Astrocyte (in vitro differentiated cells and primary cell): ENCODE results near the gene GABRA4. TPM values are rescaled to one million over a fixed set of nuclear protein-coding genes. Genes with fewer than 3 reads are reported as not detected.

Experiments used
- DNase-seq: peaks from one replicate; pipeline ENCODE4 v3.0.0-alpha.2; 2010; ENCODE audit warnings: low read depth
- FAIRE-seq: peaks from 2 replicates; lab custom pipeline; 2011; peaks lifted over from hg19 to GRCh38; lab: Jason Lieb, UNC
- H2AFZ ChIP-seq: 2 replicates; pipeline ENCODE4 v1.6.0; 2012; ENCODE audit warnings: low read depth, low read length, inconsistent platforms
- H3K27ac ChIP-seq: 2 replicates; pipeline ENCODE4 v1.5.1; 2011; ENCODE audit warnings: low read depth, low read length, inconsistent platforms
- H3K27me3 ChIP-seq: 2 replicates; pipeline ENCODE4 v1.6.0; 2011; ENCODE audit warnings: low read length, inconsistent platforms; ENCODE audit not compliant: insufficient read depth
- H3K36me3 ChIP-seq: 2 replicates; pipeline ENCODE4 v1.5.1; 2011; ENCODE audit warnings: low read length, inconsistent platforms; ENCODE audit not compliant: insufficient read depth
- H3K4me1 ChIP-seq: 2 replicates; pipeline ENCODE4 v1.5.1; 2011; ENCODE audit warnings: low read length, inconsistent platforms; ENCODE audit not compliant: insufficient read depth
- H3K4me2 ChIP-seq: 2 replicates; pipeline ENCODE4 v1.6.0; 2012; ENCODE audit warnings: low read length, inconsistent platforms
- H3K4me3 ChIP-seq: 2 replicates; pipeline ENCODE4 v1.5.1; 2011; ENCODE audit warnings: low read depth, mild to moderate bottlenecking, low read length, inconsistent platforms; ENCODE audit not compliant: insufficient read depth
- H3K79me2 ChIP-seq: 2 replicates; pipeline ENCODE4 v1.6.0; 2012; ENCODE audit warnings: mild to moderate bottlenecking, low read length, inconsistent platforms; ENCODE audit not compliant: insufficient read depth
- H3K9ac ChIP-seq: 2 replicates; pipeline ENCODE4 v1.6.0; 2012; ENCODE audit warnings: mild to moderate bottlenecking, low read length, inconsistent platforms
- H3K9me3 ChIP-seq: 2 replicates; pipeline ENCODE4 v1.5.1; 2012; ENCODE audit warnings: low read depth, mild to moderate bottlenecking, low read length, inconsistent platforms; ENCODE audit not compliant: insufficient read depth
- H4K20me1 ChIP-seq: 2 replicates; pipeline ENCODE4 v1.6.0; 2012; ENCODE audit warnings: low read length, inconsistent platforms; ENCODE audit not compliant: insufficient read depth
- H3K27ac Mint-ChIP-seq: one replicate; pipeline ENCODE4 v1.8.0; 2021; ENCODE audit warnings: mild to moderate bottlenecking, mixed read lengths; ENCODE audit not compliant: unreplicated experiment
- H3K27me3 Mint-ChIP-seq: one replicate; pipeline ENCODE4 v1.8.0; 2021; ENCODE audit warnings: low read depth, mixed read lengths; ENCODE audit not compliant: unreplicated experiment
- H3K36me3 Mint-ChIP-seq: one replicate; pipeline ENCODE4 v1.8.0; 2021; ENCODE audit warnings: low read depth, mixed read lengths; ENCODE audit not compliant: unreplicated experiment
- H3K4me1 Mint-ChIP-seq: one replicate; pipeline ENCODE4 v1.8.0; 2021; ENCODE audit warnings: low read depth, mixed read lengths; ENCODE audit not compliant: unreplicated experiment
- H3K4me3 Mint-ChIP-seq: one replicate; pipeline ENCODE4 v1.8.0; 2021; ENCODE audit warnings: mild to moderate bottlenecking, moderate library complexity, mixed read lengths; ENCODE audit not compliant: unreplicated experiment
- H3K9me3 Mint-ChIP-seq: one replicate; pipeline ENCODE4 v1.8.0; 2021; ENCODE audit warnings: mild to moderate bottlenecking, mixed read lengths; ENCODE audit not compliant: unreplicated experiment
- CTCF ChIP-seq: IDR thresholded peaks from 2 replicates; pipeline ENCODE4 v1.5.1; 2011; ENCODE audit warnings: low read depth, mild to moderate bottlenecking, inconsistent platforms, low read length, moderate library complexity; ENCODE audit not compliant: insufficient read depth
- EZH2 ChIP-seq: IDR thresholded peaks from 2 replicates; pipeline ENCODE4 v1.6.1; 2012; ENCODE audit warnings: mild to moderate bottlenecking, low read length, inconsistent platforms; ENCODE audit not compliant: insufficient read depth
- total RNA-seq: library from RNA; stranded (reverse); gene quantifications from 2 replicates; pipeline ENCODE4 v1.2.1, GENCODE V29; 2021

GABRA4 gene
- total RNA-seq, 1 donor from 2014 or later: not detected

- H3K36me3 ChIP-seq: no peaks in the 10 kb centered on the region
- no peak for TF ChIP-seq CTCF
- no peak for TF ChIP-seq EZH2
- H3K27ac ChIP-seq: no peak overlapping the region
- H3K4me2 ChIP-seq: no peak overlapping the region
- H3K27me3 ChIP-seq: peaks cover 24% of the 10 kb centered on the region
- H3K9ac ChIP-seq: no peak overlapping the region
- Mint-ChIP-seq H3K9me3 (peaks cover under 1% of the 10 kb centered on the region), H3K27ac (no peak overlapping the region), H3K36me3 (no peaks in the 10 kb centered on the region), H3K27me3 (peaks cover 20% of the 10 kb centered on the region), H3K4me3 (no peak overlapping the region), H3K4me1 (no peaks in the 10 kb centered on the region)
- FAIRE-seq (no peak), DNase-seq (no peak)
- no peaks in the 10 kb centered on the region for H3K9me3 ChIP-seq
- H4K20me1 ChIP-seq: no peaks in the 10 kb centered on the region
- H3K79me2 ChIP-seq: no peaks in the 10 kb centered on the region
- H3K4me3 ChIP-seq: no peak overlapping the region
- no peaks in the 10 kb centered on the region for H3K4me1 ChIP-seq
- no peak overlapping the region for H2AFZ ChIP-seq
These were observed 6.3 kb downstream of the GABRA4 start for GRCh38 chr4:46986922-46987638.

- H3K4me1 Mint-ChIP-seq: no peaks in the 10 kb centered on the region
- no peaks in the 10 kb centered on the region for H3K36me3 ChIP-seq
- no peak overlapping the region for H3K4me3 Mint-ChIP-seq
These were observed 8.6 kb downstream of the GABRA4 start for GRCh38 chr4:46984781-46985180.

More at GRCh38 chr4:46984781-46985180, 8.6 kb downstream of the GABRA4 start:
- no peaks in the 10 kb centered on the region for H3K9me3 Mint-ChIP-seq
- H4K20me1 ChIP-seq: no peaks in the 10 kb centered on the region
- no peak overlapping the region for H3K27ac ChIP-seq
- H3K27me3 ChIP-seq: peaks cover 15% of the 10 kb centered on the region
- no peak for TF ChIP-seq CTCF
- no peak for TF ChIP-seq EZH2
- no peak for FAIRE-seq
- DNase-seq: no peak
- H2AFZ ChIP-seq: no peak overlapping the region
- H3K27me3 Mint-ChIP-seq: peaks cover 9% of the 10 kb centered on the region
- no peak overlapping the region for H3K27ac Mint-ChIP-seq
- no peak overlapping the region for H3K4me3 ChIP-seq
- no peaks in the 10 kb centered on the region for H3K36me3 Mint-ChIP-seq
- H3K4me2 ChIP-seq: no peak overlapping the region
- no peaks in the 10 kb centered on the region for H3K9me3 ChIP-seq
- no peaks in the 10 kb centered on the region for H3K4me1 ChIP-seq
- no peaks in the 10 kb centered on the region for H3K79me2 ChIP-seq
- H3K9ac ChIP-seq: no peak overlapping the region
